GM10266 (cell line): ENCODE data around the gene DYRK2.

Experiments
- DNase-seq: peaks from one replicate; pipeline ENCODE4 v3.0.0; 2012; ENCODE audit errors: extremely low spot score
- TF ChIP-seq, protein P1 (sequence below): IDR thresholded peaks from 2 replicates; pipeline ENCODE4 v1.5.1; 2012; ENCODE audit warnings: mild to moderate bottlenecking, low read depth; ENCODE audit not compliant: control insufficient read depth, insufficient read depth; ENCODE audit errors: missing control alignments

The DYRK2 gene

GRCh38 chr12:67645126-67645525 lies 3.4 kb upstream of the DYRK2 start:
- TF ChIP-seq, protein P1, sequence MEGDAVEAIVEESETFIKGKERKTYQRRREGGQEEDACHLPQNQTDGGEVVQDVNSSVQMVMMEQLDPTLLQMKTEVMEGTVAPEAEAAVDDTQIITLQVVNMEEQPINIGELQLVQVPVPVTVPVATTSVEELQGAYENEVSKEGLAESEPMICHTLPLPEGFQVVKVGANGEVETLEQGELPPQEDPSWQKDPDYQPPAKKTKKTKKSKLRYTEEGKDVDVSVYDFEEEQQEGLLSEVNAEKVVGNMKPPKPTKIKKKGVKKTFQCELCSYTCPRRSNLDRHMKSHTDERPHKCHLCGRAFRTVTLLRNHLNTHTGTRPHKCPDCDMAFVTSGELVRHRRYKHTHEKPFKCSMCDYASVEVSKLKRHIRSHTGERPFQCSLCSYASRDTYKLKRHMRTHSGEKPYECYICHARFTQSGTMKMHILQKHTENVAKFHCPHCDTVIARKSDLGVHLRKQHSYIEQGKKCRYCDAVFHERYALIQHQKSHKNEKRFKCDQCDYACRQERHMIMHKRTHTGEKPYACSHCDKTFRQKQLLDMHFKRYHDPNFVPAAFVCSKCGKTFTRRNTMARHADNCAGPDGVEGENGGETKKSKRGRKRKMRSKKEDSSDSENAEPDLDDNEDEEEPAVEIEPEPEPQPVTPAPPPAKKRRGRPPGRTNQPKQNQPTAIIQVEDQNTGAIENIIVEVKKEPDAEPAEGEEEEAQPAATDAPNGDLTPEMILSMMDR: no peak
- DNase-seq: no peak

- DNase-seq: no peak
- TF ChIP-seq, protein P1: no peak
Observed at GRCh38 chr12:67645601-67646000, 2.9 kb upstream of the DYRK2 start.

GRCh38 chr12:67646775-67647174 lies 1.8 kb upstream of the DYRK2 start:
- DNase-seq: no peak
- TF ChIP-seq, protein P1: no peak

DNA sequence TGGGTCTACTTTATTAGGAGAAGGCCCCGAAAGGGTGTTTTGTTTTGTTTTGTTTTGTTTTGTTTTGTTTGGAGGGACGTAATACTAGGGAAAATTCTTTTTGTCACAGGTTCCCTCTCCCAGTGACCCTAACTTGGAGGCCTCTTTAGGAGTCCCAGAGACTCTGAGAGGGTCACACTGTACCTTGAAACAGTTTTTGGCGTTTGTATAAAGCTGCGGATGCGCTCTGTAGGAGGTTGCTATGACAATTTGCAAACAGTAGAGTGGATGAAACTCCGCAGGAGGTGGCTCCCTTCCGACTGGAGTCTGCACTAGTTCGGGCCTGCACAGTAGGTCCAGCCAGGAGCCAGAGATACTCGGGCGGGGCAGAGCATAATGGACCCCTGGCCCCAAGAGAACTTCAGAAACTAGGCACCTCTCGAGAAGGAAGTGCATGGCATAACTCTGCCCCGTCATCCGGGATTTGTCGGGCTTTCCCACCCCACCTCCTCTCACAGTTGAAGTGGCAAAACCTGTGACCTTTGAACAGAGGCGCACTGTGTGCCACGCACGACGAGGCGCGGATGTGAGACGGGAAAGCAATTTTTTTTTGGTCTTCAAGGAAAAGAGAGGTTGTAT lies 1.3 kb upstream of the DYRK2 start:
- no peak for DNase-seq
- TF ChIP-seq, protein P1: no peak

- TF ChIP-seq, protein P1: no peak
Observed at GRCh38 chr12:67647799-67648520, 585 bp upstream of the DYRK2 start.

GRCh38 chr12:67649261-67649569 lies 670 bp downstream of the DYRK2 start:
- DNase-seq: peak; percentile 62
- TF ChIP-seq, protein P1: no peak

More at GRCh38 chr12:67647799-67648520, 585 bp upstream of the DYRK2 start:
- DNase-seq: peak; percentile 53
